Neuronal stem cell (in vitro differentiated cells): ENCODE measurements around the gene C9orf85.
A peak's percentile ranks its signal among the peaks of the same experiment; 100 is the strongest.

ENCODE experiments used
- DNase-seq: peaks from one replicate; pipeline ENCODE4 v3.0.0-alpha.2; 2013; ENCODE audit warnings: low spot score
- H2AFZ ChIP-seq: one replicate; pipeline ENCODE4 v1.6.1; 2013; ENCODE audit warnings: mild to moderate bottlenecking, low read length, inconsistent platforms
- H2AK5ac ChIP-seq: 2 replicates; pipeline ENCODE4 v1.6.1; 2013; ENCODE audit warnings: low read depth, mild to moderate bottlenecking, inconsistent platforms, low read length, moderate library complexity, mixed read lengths
- H2BK120ac ChIP-seq: 2 replicates; pipeline ENCODE4 v1.6.1; 2013; ENCODE audit warnings: low read depth, mild to moderate bottlenecking, inconsistent platforms, low read length, moderate library complexity, mixed read lengths
- H2BK12ac ChIP-seq: one replicate; pipeline ENCODE4 v1.6.1; 2013; ENCODE audit warnings: low read length, inconsistent platforms
- H2BK15ac ChIP-seq: 2 replicates; pipeline ENCODE4 v1.6.1; 2013; ENCODE audit warnings: mild to moderate bottlenecking, low read length, inconsistent platforms, mixed read lengths
- H2BK5ac ChIP-seq: one replicate; pipeline ENCODE4 v1.6.1; 2013; ENCODE audit warnings: inconsistent platforms, mild to moderate bottlenecking, low read length, moderate library complexity
- H3K14ac ChIP-seq: one replicate; pipeline ENCODE4 v1.6.1; 2013; ENCODE audit warnings: low read length, inconsistent platforms
- H3K18ac ChIP-seq: 2 replicates; pipeline ENCODE4 v1.6.1; 2013; ENCODE audit warnings: low read length, inconsistent platforms
- H3K23ac ChIP-seq: 2 replicates; pipeline ENCODE4 v1.6.1; 2013; ENCODE audit warnings: low read depth, mild to moderate bottlenecking, mixed read lengths, low read length, inconsistent platforms; ENCODE audit not compliant: poor library complexity
- H3K27ac ChIP-seq: replicated peaks from 3 replicates; pipeline ENCODE4 v1.5.1; 2013; ENCODE audit warnings: low read length, inconsistent platforms
- H3K27me3 ChIP-seq, 3 experiments: 2 replicates each; pipeline ENCODE4 v1.6.1; 2013; ENCODE audit warnings: low read length in 3 of 3, mild to moderate bottlenecking in 2 of 3, inconsistent platforms in 1 of 3, low read depth in 1 of 3, mixed read lengths in 1 of 3, moderate library complexity in 1 of 3; ENCODE audit not compliant: control insufficient read depth in 3 of 3, insufficient read depth in 3 of 3
- H3K36me3 ChIP-seq, 2 donors: replicated peaks in 1 of 2; 2 replicates each; pipeline ENCODE4 v1.6.1; 2013; ENCODE audit warnings: low read length in 2 of 2; ENCODE audit not compliant: control insufficient read depth in 2 of 2, insufficient read depth in 2 of 2
- H3K4ac ChIP-seq: 2 replicates; pipeline ENCODE4 v1.6.1; 2013; ENCODE audit warnings: inconsistent platforms, mild to moderate bottlenecking, low read length, moderate library complexity
- H3K4me1 ChIP-seq, 2 donors: 1 replicate in 1 of 2; 2 replicates in 1 of 2; pipeline ENCODE4 v1.6.1; 2013; ENCODE audit warnings: low read length in 2 of 2, low read depth in 1 of 2; ENCODE audit not compliant: control insufficient read depth in 2 of 2, insufficient read depth in 1 of 2
- H3K4me2 ChIP-seq: one replicate; pipeline ENCODE4 v1.6.1; 2013; ENCODE audit warnings: mild to moderate bottlenecking, low read length, inconsistent platforms; ENCODE audit not compliant: insufficient read depth, poor library complexity, severe bottlenecking
- H3K4me3 ChIP-seq, 2 donors: 2 replicates each; pipeline ENCODE4 v1.5.1; 2013; ENCODE audit warnings: low read length in 2 of 2, mild to moderate bottlenecking in 2 of 2, inconsistent platforms in 1 of 2, moderate library complexity in 1 of 2
- H3K79me1 ChIP-seq: one replicate; pipeline ENCODE4 v1.6.1; 2013; ENCODE audit warnings: low read depth, mild to moderate bottlenecking, inconsistent platforms, low read length, moderate library complexity
- H3K9ac ChIP-seq: one replicate; pipeline ENCODE4 v1.6.1; 2013; ENCODE audit warnings: mild to moderate bottlenecking, low read depth, low read length, inconsistent platforms; ENCODE audit not compliant: poor library complexity
- H3K9me3 ChIP-seq, 2 donors: replicated peaks in 1 of 2; 2 replicates each; pipeline versions ENCODE3 to v1.6.1; 2013; ENCODE audit warnings: low read length in 2 of 2, mild to moderate bottlenecking in 2 of 2, inconsistent platforms in 1 of 2, low read depth in 1 of 2, mixed read lengths in 1 of 2, moderate library complexity in 1 of 2; ENCODE audit not compliant: control insufficient read depth in 2 of 2, insufficient read depth in 1 of 2
- H4K8ac ChIP-seq: one replicate; pipeline ENCODE4 v1.6.1; 2013; ENCODE audit warnings: low read depth, mild to moderate bottlenecking, inconsistent platforms, low read length, moderate library complexity
- H4K91ac ChIP-seq: one replicate; pipeline ENCODE4 v1.6.1; 2013; ENCODE audit warnings: low read length, low read depth, mild to moderate bottlenecking, inconsistent platforms; ENCODE audit not compliant: poor library complexity
- WGBS, 2 donors: extraction: QIAGEN DNeasy Blood & Tissue Kit; methylation state at CpG; one replicate each; pipeline ENCODE4 v1.1.7; 2013; ENCODE audit warnings: missing lambda C conversion rate in 2 of 2, mixed read lengths in 1 of 2; ENCODE audit not compliant: insufficient read length in 2 of 2, insufficient replicate concordance in 1 of 2; ENCODE audit errors: extremely low coverage in 2 of 2; 5-methylcytosine and 5-hydroxymethylcytosine counted together

Gene C9orf85

GRCh38 chr9:71904076-71904475 lies 7.4 kb upstream of the C9orf85 start:
- Histone ChIP-seq H2BK12ac (no peak overlapping the region), H3K27me3 (no peaks in the 10 kb centered on the region), H3K4me3 (no peak overlapping the region), H3K18ac (no peak overlapping the region), H3K79me1 (no peaks in the 10 kb centered on the region), H3K4me2 (no peak overlapping the region), H2BK120ac (no peak overlapping the region), H3K14ac (no peak overlapping the region), H3K9me3 (peaks cover 0 to 6% of the 10 kb centered on the region in 2 donors), H4K91ac (no peak overlapping the region), H2BK5ac (no peak overlapping the region), H3K27ac (no peak overlapping the region), H3K23ac (no peak overlapping the region), H3K36me3 (peaks cover 4 to 46% of the 10 kb centered on the region in 2 donors), H3K9ac (no peak overlapping the region), H2BK15ac (no peak overlapping the region), H2AK5ac (no peak overlapping the region), H3K4ac (no peak overlapping the region), H4K8ac (no peak overlapping the region), H3K4me1 (peaks cover 2% of the 10 kb centered on the region in 2 donors), H2AFZ (no peak overlapping the region)
- no CpG with 5 or more reads among the region's 2 CpGs for WGBS, 2 donors
- no peak for DNase-seq

GRCh38 chr9:71908825-71909224 lies 2.6 kb upstream of the C9orf85 start:
- Histone ChIP-seq H3K23ac (no peak overlapping the region), H3K9ac (no peak overlapping the region), H2AK5ac (no peak overlapping the region), H2BK5ac (no peak overlapping the region), H3K79me1 (peaks cover 2% of the 10 kb centered on the region), H3K4me2 (peak overlapping the region; percentile 38), H3K27ac (no peak overlapping the region), H4K91ac (no peak overlapping the region), H2BK12ac (no peak overlapping the region), H2BK120ac (no peak overlapping the region), H3K18ac (no peak overlapping the region), H3K36me3 (peaks cover 4 to 35% of the 10 kb centered on the region in 2 donors), H2AFZ (no peak overlapping the region), H3K27me3 (no peaks in the 10 kb centered on the region), H3K4me1 (peaks cover 0 to 2% of the 10 kb centered on the region in 2 donors), H3K4me3 (peak overlapping the region in 1 of 2 donors; percentile 95), H2BK15ac (no peak overlapping the region), H3K9me3 (peaks cover 0 to 6% of the 10 kb centered on the region in 2 donors), H3K14ac (no peak overlapping the region), H4K8ac (no peak overlapping the region), H3K4ac (no peak overlapping the region)
- DNase-seq, result no peak
- WGBS, 2 donors, result no CpG with 5 or more reads among the region's 1 CpG

GRCh38 chr9:71909887-71910649 lies 1.4 kb upstream of the C9orf85 start:
- DNase-seq, result peak; percentile 67
- Histone ChIP-seq H3K36me3 (peaks cover 4 to 24% of the 10 kb centered on the region in 2 donors), H3K4ac (no peak overlapping the region), H3K4me3 (peak overlapping the region; percentile 95), H2BK15ac (no peak overlapping the region), H2AK5ac (peak overlapping the region; percentile 90), H3K9me3 (peaks cover 0 to 6% of the 10 kb centered on the region in 2 donors), H3K4me1 (peaks cover 0 to 2% of the 10 kb centered on the region in 2 donors), H2BK12ac (no peak overlapping the region), H3K79me1 (peaks cover 2% of the 10 kb centered on the region), H3K23ac (peak overlapping the region; percentile 70), H4K8ac (no peak overlapping the region), H4K91ac (no peak overlapping the region), H2BK5ac (peak overlapping the region; percentile 99), H3K27ac (peak overlapping the region; percentile 95), H3K14ac (no peak overlapping the region), H2AFZ (peak overlapping the region; percentile 87), H3K4me2 (peak overlapping the region; percentile 56), H3K9ac (peak overlapping the region; percentile 99), H2BK120ac (no peak overlapping the region), H3K18ac (peak overlapping the region; percentile 98), H3K27me3 (no peaks in the 10 kb centered on the region)
- WGBS, 2 donors, result no CpG with 5 or more reads among the region's 47 CpGs

- no peak overlapping the region for H2BK15ac ChIP-seq
- H3K27me3 ChIP-seq, result no peaks in the 10 kb centered on the region
- H3K18ac ChIP-seq, result peak overlapping the region; percentile 98
- H4K91ac ChIP-seq, result no peak overlapping the region
- H3K27ac ChIP-seq, result peak overlapping the region; percentile 95
- peak overlapping the region; percentile 90 for H2AK5ac ChIP-seq
- no peak overlapping the region for H3K14ac ChIP-seq
- peak overlapping the region; percentile 87 for H2AFZ ChIP-seq
- H2BK120ac ChIP-seq, result no peak overlapping the region
- H3K4me3 ChIP-seq, result peak overlapping the region; percentile 95
- no peak for DNase-seq
- H3K79me1 ChIP-seq, result peaks cover 2% of the 10 kb centered on the region
- H3K4me2 ChIP-seq, result peak overlapping the region; percentile 56
- H3K4me1 ChIP-seq, result peaks cover 0 to 2% of the 10 kb centered on the region in 2 donors
- peaks cover 4 to 18% of the 10 kb centered on the region in 2 donors for H3K36me3 ChIP-seq
- peak overlapping the region; percentile 99 for H3K9ac ChIP-seq
- H3K23ac ChIP-seq, result peak overlapping the region; percentile 70
- H2BK12ac ChIP-seq, result no peak overlapping the region
- no peak overlapping the region for H3K4ac ChIP-seq
- no peak overlapping the region for H4K8ac ChIP-seq
- no CpG with 5 or more reads among the region's 56 CpGs for WGBS, 2 donors
- H3K9me3 ChIP-seq, result no peaks in the 10 kb centered on the region
- H2BK5ac ChIP-seq, result peak overlapping the region; percentile 99
These were observed 784 bp upstream of the C9orf85 start for GRCh38 chr9:71910650-71911060.
